Heart left ventricle (tissue), 16 donors: ENCODE measurements around the gene CAPN14. TPM values are rescaled to one million over a fixed set of nuclear protein-coding genes. Genes with fewer than 3 reads are reported as not detected.
A peak's percentile ranks its signal among the peaks of the same experiment; 100 is the strongest.

Experiments
- ATAC-seq, 4 donors: fragments of 200-7000 bp; cut with Tn5 transposase; one replicate each; pipeline ENCODE4 v1.9.1; 2020 to 2022; ENCODE audit warnings: moderate library complexity in 4 of 4, mild to moderate bottlenecking in 3 of 4, moderate number of reproducible peaks in 1 of 4
- DNase-seq, 5 donors: peaks; one replicate each; pipeline ENCODE4 v3.0.0-alpha.2; 2020
- H3K27ac ChIP-seq, 12 donors: fragments of 200-600 bp; sonication (generic) in 4 of 12; one replicate each; pipeline versions ENCODE4 v1.5.0 to v1.8.0; 2016 to 2022; ENCODE audit warnings: mild to moderate bottlenecking in 2 of 12
- H3K27me3 ChIP-seq, 9 donors: fragments of 200-600 bp; sonication (generic) in 2 of 9; one replicate each; pipeline versions ENCODE4 v1.5.1 to v1.8.0; 2016 to 2022; ENCODE audit warnings: mild to moderate bottlenecking in 3 of 9
- H3K36me3 ChIP-seq, 9 donors: fragments of 200-600 bp; sonication (generic) in 2 of 9; one replicate each; pipeline versions ENCODE4 v1.5.0 to v1.8.0; 2018 to 2022; ENCODE audit warnings: mild to moderate bottlenecking in 2 of 9
- H3K4me1 ChIP-seq, 12 donors: fragments of 200-600 bp; sonication (generic) in 4 of 12; one replicate each; pipeline versions ENCODE4 v1.5.0 to v1.8.0; 2016 to 2022; ENCODE audit warnings: mild to moderate bottlenecking in 3 of 12
- H3K4me3 ChIP-seq, 12 donors: fragments of 200-600 bp; sonication (generic) in 4 of 12; one replicate each; pipeline versions ENCODE4 v1.5.0 to v1.8.0; 2017 to 2022; ENCODE audit warnings: mild to moderate bottlenecking in 9 of 12, moderate library complexity in 4 of 12
- H3K9me3 ChIP-seq, 12 donors: fragments of 200-600 bp; sonication (generic) in 4 of 12; one replicate each; pipeline versions ENCODE4 v1.5.0 to v1.8.0; 2016 to 2022; ENCODE audit warnings: mild to moderate bottlenecking in 1 of 12
- CTCF ChIP-seq, 12 donors: fragments of 200-600 bp; sonication (generic) in 4 of 12; IDR thresholded peaks; one replicate each; pipeline versions ENCODE4 v1.5.0 to v1.8.0; 2018 to 2022; ENCODE audit warnings: antibody characterized with exemption in 12 of 12, mild to moderate bottlenecking in 5 of 12
- POLR2A ChIP-seq, 2 donors: fragments of 450-650 bp; IDR thresholded peaks; one replicate each; pipeline ENCODE4 v1.6.1; 2017; ENCODE audit warnings: antibody characterized with exemption in 2 of 2, mild to moderate bottlenecking in 2 of 2, moderate library complexity in 2 of 2
- WGBS, 4 donors: extraction: QIAGEN DNeasy Blood & Tissue Kit in 2 of 4; methylation state at CpG; one replicate each; pipeline versions ENCODE4 v1.1.5 to v1.1.7; 2013 to 2018; 5-methylcytosine and 5-hydroxymethylcytosine counted together
- intact Hi-C, 10 donors: fragments of 100-400 bp; cut with DNase I; formaldehyde crosslinking; loops; one replicate each; pipeline versions ENCODE4 v1.11.1 to v1.14.2; 2022
- polyA plus RNA-seq, 2 donors: library from polyadenylated mRNA; stranded (reverse); fragments of 200-250 nt; gene quantifications; one replicate each; pipeline ENCODE4 v1.2.3, GENCODE V29; 2013
- total RNA-seq, 9 donors: library from RNA; depleted of rRNA in 2 of 9; stranded (reverse); fragments of >200 nt in 2 of 9; fragmentation: NEBNext Ultra II Directional in 3 of 9; extraction: Animal tissue kit (Norgen Biotek cat#: 25700) in 3 of 9; gene quantifications; one replicate each; pipeline versions ENCODE4 v1.1.0 to v1.2.4, GENCODE V29; 2016 to 2023
- donor health status: ischemic (EF 13 %, LVEDD 7.1; RV severe dilation, severe dysfunction).
- donor health status: healthy with polysubstance abuse.
- donor health status: DM: no; HTN: yes; CAD: no.
- donor health status: DM: no; HTN: no; CAD: no.
- donor health status: ischemic (EF 25% LVEDD 6.9; RV normal size, moderate dysfunction).
- donor health status: ischemic (EF 25% LVEDD 5.7; RV mildly dilated, moderate dysfunction).
- donor health status: healthy.
- donor health status: DM: yes; HTN: yes; CAD: no.
- donor health status: ischemic (EF 35%, LVEDD 5.7; RV mildly dilated, moderate dysfunction).
- donor health status: nonischemic (EF 11% LVEDD 7.7; RV severe dilation, severe dysfunction).
- donor health status: DM: yes; HTN: yes; CAD: no.
- donor health status: PGD.
- donor health status: ischemic (EF 29% LVEDD 5.4; RV normal size, mild dysfunction).
- donor health status: nonischemic (EF 23%, LVEDD 6.1; RV moderate dilation, normal function).

Gene CAPN14
- total and polyA plus RNA-seq, 11 donors: 0.04 to 0.44 (median 0.17) TPM

GRCh38 chr2:31248139-31248538 is 30.8 kb upstream of the CAPN14 start:
- H3K27ac ChIP-seq: no peak overlapping the region
- no peak overlapping the region for H3K4me3 ChIP-seq
- H3K4me1 ChIP-seq: peaks cover 0 to 13% (median 2%) of the 10 kb centered on the region in 12 donors
- intact Hi-C loops: no loop called here
- no peak for DNase-seq
- no peaks in the 10 kb centered on the region for H3K9me3 ChIP-seq
- H3K27me3 ChIP-seq: no peaks in the 10 kb centered on the region
- peaks cover 0 to 45% (median 27%) of the 10 kb centered on the region in 9 donors for H3K36me3 ChIP-seq
- ATAC-seq: no peak
- TF ChIP-seq CTCF (IDR thresholded peaks at IDR 0.05) (no peak), POLR2A (IDR thresholded peaks at IDR 0.05) (no peak)
- WGBS, 4 donors: 90 to 95% (median 92%) methylated on average over 3 of the region's 3 CpGs

DNA sequence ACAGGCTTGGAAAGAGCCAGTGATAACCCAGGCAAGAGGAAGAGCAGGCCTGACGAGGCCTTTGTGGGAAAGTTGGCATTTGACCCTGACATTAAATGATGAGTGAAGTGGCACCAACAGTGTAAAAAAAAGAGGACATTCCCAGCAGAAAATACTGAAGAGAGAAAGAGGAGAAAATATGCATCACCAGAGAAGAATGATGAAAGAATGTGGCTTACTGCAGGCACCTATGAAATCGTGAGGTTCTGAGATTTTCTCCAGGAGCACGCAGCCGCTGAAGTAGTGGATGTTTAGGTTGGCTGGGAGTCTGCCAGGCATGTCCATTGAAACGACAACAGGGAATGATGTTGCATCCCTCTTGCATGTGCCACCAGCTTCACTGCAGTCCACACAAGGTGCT is 30.4 kb upstream of the CAPN14 start:
- 79 to 85% (median 81%) methylated on average over 5 of the region's 5 CpGs for WGBS, 4 donors
- Histone ChIP-seq H3K4me3 (no peak overlapping the region), H3K27ac (no peak overlapping the region), H3K9me3 (no peaks in the 10 kb centered on the region), H3K27me3 (no peaks in the 10 kb centered on the region), H3K4me1 (peaks cover 0 to 13% (median 2%) of the 10 kb centered on the region in 12 donors), H3K36me3 (peaks cover 0 to 45% (median 27%) of the 10 kb centered on the region in 9 donors)
- ATAC-seq (no peak), DNase-seq (no peak)
- TF ChIP-seq POLR2A (IDR thresholded peaks at IDR 0.05) (no peak), CTCF (IDR thresholded peaks at IDR 0.05) (no peak)
- intact Hi-C loops: no loop called here

DNA sequence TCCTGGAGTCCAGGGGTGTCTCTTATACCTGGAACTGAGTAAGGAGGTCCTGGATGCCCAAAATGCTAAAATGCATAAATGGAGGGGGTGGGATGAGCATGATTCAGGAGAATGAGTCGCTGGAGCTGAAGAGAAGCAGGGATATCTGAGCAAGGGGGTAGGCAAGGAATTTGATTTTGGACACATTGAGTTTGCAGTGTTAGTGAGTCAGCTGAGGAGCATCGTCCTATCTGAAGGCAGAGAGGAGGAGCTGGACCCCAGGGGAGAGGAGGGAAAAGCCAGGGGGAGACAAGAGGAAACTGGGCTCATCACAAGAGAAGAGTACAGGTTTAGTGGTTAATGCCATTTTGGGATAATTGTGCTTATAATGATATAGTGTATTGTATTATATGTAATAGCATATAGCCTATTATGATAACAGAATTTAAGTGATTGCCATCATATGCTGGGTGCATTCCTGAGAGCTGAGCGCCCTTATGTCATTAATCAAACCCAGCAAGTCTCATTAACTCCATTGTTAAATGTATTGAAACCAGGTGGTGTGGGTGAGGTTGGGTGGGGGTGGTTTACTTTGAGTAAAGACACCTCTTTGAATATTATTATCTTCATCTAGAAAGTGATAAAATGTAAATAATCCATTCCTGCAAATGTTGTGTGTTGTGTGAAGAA is 29.0 kb upstream of the CAPN14 start:
- Histone ChIP-seq H3K27me3 (no peaks in the 10 kb centered on the region), H3K4me3 (no peak overlapping the region), H3K27ac (no peak overlapping the region), H3K9me3 (no peaks in the 10 kb centered on the region), H3K4me1 (peaks cover 0 to 17% (median 7%) of the 10 kb centered on the region in 12 donors), H3K36me3 (peaks cover 0 to 43% (median 27%) of the 10 kb centered on the region in 9 donors)
- no peak for TF ChIP-seq CTCF (IDR thresholded peaks at IDR 0.05)
- no peak for TF ChIP-seq POLR2A (IDR thresholded peaks at IDR 0.05)
- ATAC-seq (no peak), DNase-seq (no peak)
- intact Hi-C loops: no loop called here
- 86 to 91% (median 89%) methylated on average over 3 of the region's 3 CpGs for WGBS, 4 donors

GRCh38 chr2:31244101-31244500 is 26.8 kb upstream of the CAPN14 start:
- TF ChIP-seq CTCF (IDR thresholded peaks at IDR 0.05) (no peak), POLR2A (IDR thresholded peaks at IDR 0.05) (no peak)
- Histone ChIP-seq H3K27ac (no peak overlapping the region), H3K4me1 (peaks cover 7 to 30% (median 27%) of the 10 kb centered on the region in 12 donors), H3K9me3 (no peaks in the 10 kb centered on the region), H3K36me3 (peaks cover 0 to 28% (median 21%) of the 10 kb centered on the region in 9 donors), H3K4me3 (no peak overlapping the region), H3K27me3 (no peaks in the 10 kb centered on the region)
- intact Hi-C loops: loop anchor here in 2 of 10 donors (5.0 kb wide), 2 partner anchors 33 to 68 kb away; no protein-coding TSS in a partner anchor
- ATAC-seq: no peak
- DNase-seq: peak in 1 of 5 donors; percentile 15
- WGBS, 4 donors: 95 to 97% (median 96%) methylated on average over 8 to 10 of the region's 10 CpGs
